ENCODE data around the gene SH3GL1.

The SH3GL1 gene

GRCh38 chr19:4313847-4314490 lies 86.4 kb downstream of the SH3GL1 start:
- DNase-seq (ENCODE audit: low read depth), result no peak
